ENCODE results near the gene KIF25.

DNA sequence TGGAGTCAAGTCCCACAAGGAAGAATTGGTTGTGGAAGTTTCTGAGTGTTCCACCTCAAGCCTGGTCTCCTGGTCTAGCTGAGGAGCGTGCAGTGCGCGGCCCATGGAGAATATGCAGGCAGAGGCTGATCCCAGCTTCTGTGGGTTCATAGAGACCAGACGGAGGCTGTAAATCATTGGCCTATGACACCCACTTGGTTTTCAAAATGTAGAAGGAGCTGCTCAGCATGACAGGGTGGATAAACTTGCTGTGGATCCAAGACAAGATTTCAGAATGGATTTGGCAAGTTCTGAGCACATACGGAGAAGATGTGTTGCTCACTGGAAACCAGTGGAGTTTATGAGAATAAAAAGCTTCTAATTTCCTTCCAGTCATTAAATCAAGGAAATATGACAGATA lies 744 bp downstream of the KIF25 start:
- TF ChIP-seq, protein P1, sequence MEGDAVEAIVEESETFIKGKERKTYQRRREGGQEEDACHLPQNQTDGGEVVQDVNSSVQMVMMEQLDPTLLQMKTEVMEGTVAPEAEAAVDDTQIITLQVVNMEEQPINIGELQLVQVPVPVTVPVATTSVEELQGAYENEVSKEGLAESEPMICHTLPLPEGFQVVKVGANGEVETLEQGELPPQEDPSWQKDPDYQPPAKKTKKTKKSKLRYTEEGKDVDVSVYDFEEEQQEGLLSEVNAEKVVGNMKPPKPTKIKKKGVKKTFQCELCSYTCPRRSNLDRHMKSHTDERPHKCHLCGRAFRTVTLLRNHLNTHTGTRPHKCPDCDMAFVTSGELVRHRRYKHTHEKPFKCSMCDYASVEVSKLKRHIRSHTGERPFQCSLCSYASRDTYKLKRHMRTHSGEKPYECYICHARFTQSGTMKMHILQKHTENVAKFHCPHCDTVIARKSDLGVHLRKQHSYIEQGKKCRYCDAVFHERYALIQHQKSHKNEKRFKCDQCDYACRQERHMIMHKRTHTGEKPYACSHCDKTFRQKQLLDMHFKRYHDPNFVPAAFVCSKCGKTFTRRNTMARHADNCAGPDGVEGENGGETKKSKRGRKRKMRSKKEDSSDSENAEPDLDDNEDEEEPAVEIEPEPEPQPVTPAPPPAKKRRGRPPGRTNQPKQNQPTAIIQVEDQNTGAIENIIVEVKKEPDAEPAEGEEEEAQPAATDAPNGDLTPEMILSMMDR (IDR thresholded peaks at IDR 0.05): no peak
- TF ChIP-seq POLR2A (IDR thresholded peaks at IDR 0.05): no peak
- no peak for TF ChIP-seq POLR2AphosphoS5 (IDR thresholded peaks at IDR 0.05)

Measured in breast epithelium (tissue), 3 donors.